HG03442 (cell line): Measurements from ENCODE around the gene MAGED4B.
"Not testable (repeated sequence)": the region's sequence is repeated elsewhere in the genome, so short reads cannot be mapped to it uniquely, and the experiment has no call there.

ENCODE experiments used
- ATAC-seq: cut with Tn5 transposase; IDR thresholded peaks from one replicate; pipeline ENCODE4 v1.9.1; 2021; ENCODE audit warnings: mild to moderate bottlenecking, moderate library complexity; ENCODE audit not compliant: unreplicated experiment

MAGED4B gene, protein sequence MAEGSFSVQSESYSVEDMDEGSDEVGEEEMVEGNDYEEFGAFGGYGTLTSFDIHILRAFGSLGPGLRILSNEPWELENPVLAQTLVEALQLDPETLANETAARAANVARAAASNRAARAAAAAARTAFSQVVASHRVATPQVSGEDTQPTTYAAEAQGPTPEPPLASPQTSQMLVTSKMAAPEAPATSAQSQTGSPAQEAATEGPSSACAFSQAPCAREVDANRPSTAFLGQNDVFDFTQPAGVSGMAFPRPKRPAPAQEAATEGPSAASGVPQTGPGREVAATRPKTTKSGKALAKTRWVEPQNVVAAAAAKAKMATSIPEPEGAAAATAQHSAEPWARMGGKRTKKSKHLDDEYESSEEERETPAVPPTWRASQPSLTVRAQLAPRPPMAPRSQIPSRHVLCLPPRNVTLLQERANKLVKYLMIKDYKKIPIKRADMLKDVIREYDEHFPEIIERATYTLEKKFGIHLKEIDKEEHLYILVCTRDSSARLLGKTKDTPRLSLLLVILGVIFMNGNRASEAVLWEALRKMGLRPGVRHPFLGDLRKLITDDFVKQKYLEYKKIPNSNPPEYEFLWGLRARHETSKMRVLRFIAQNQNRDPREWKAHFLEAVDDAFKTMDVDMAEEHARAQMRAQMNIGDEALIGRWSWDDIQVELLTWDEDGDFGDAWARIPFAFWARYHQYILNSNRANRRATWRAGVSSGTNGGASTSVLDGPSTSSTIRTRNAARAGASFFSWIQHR

DNA sequence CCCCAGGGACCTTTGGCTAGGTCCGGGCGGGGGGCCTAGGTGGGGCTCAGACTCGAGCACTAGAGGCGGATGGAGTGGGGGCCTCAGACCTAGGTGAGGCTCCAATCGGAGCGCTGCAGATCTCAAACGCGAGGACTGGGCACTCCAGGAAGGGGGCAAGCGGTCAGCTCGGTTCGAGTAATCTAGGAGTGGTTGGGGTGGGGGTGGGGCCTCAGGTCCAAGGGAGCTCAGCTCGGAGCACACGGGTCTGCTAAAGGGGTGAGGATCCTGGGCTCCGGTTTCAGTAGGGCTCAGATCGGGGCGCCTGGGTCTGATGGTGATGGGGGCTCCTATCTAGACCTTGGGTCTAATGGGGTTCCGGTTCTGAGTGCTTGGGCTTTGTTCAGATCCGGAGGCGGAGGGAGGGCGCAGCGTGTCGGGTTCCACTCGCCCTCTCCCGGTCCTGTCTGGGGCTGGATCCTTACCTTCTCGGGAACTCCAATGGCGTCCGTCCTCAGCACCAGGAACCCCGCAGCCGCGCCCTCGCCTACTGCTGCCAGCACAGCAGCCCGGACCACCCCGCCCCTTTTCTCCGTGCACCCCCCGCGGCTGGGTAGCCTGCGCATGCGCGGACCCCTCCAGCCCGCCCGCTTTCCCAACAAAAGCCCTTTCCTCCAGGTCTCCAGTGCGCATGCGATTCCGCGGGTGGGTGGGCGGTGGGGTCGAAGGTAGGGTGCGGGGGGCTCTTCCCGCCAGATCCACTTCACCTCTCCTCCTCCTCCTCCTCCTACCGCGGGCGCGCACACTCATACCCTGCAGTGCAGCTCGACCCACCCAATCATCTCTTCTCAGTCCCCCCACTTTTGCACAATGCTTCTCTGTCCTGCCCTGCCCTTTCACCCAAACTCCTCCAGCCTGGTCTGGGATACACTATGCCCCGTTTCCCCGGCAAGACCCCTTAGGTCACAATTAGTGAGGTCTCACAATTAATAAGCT is at the start of gene MAGED4B:
Gene MAGED4B, minus strand, starts transcription at position 518 of the 975 bp plus-strand sequence. CDS start 1,011 bp downstream, outside the sequence.
- ATAC-seq: not testable (repeated sequence)

GRCh38 chrX:52118262-52118661 is 49.3 kb upstream of the MAGED4B start:
- no peak for ATAC-seq

GRCh38 chrX:52082578-52082977 is 13.6 kb upstream of the MAGED4B start:
- ATAC-seq: no peak

GRCh38 chrX:52078131-52078530 is 9.1 kb upstream of the MAGED4B start:
- ATAC-seq: no peak

DNA sequence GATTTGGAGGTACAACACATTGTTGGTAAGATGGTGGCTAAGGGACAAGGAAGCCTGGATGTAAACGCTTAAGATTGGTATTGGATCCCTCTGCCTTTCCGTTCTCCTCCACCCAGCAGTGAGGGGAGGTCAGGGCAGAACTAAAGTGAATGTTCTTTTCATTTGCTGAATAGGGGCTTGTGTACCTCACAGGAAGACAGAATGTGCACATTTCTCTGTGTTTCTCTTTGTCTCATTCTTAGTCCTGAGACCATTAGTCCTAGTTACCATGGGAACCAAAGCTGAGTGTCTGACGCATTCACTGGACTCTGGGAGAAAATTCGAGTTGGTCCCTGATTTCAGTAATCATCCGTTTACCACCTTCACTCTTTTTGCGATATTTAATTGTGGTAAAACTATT is 26.7 kb downstream of the MAGED4B start:
- ATAC-seq: not testable (repeated sequence)

- ATAC-seq: no peak
These were observed 34.8 kb downstream of the MAGED4B start for GRCh38 chrX:52034211-52034610.

GRCh38 chrX:52031371-52031770 is 37.6 kb downstream of the MAGED4B start:
- no peak for ATAC-seq

DNA sequence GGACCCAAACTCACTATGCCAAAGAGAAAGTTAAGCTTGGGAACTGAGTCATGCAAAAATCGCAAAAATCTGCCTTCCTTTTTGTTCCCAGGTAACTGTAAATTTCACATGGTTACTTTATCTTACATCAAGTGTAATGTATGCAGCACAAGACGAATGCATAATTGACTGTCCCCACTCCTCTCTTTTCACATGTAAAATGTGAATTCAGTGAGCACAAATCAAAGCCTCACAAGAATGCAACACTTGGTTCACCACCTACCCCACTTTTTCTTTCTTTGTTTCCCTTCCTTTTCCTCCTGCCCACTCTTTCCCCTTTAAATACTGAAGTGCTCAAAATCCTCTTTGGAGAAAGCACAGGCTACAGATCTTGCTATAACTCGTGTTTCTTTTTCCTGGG is 53.2 kb downstream of the MAGED4B start:
- no peak for ATAC-seq
